HG03196 (cell line): ENCODE measurements around the gene NKAIN4.

Experiments
- ATAC-seq: cut with Tn5 transposase; IDR thresholded peaks from one replicate; pipeline ENCODE4 v1.9.1; 2021; ENCODE audit not compliant: unreplicated experiment

NKAIN4 gene

GRCh38 chr20:63198606-63199005, 55.7 kb downstream of the NKAIN4 start:
- no peak for ATAC-seq

GRCh38 chr20:63196768-63197470, 57.3 kb downstream of the NKAIN4 start:
- ATAC-seq, result no peak

GRCh38 chr20:63194797-63195173, 59.5 kb downstream of the NKAIN4 start:
- no peak for ATAC-seq

- no peak for ATAC-seq
Observed at GRCh38 chr20:63194007-63194796, 60.1 kb downstream of the NKAIN4 start.

- ATAC-seq, result no peak
Observed at GRCh38 chr20:63192721-63193120, 61.5 kb downstream of the NKAIN4 start.

GRCh38 chr20:63191400-63191799, 62.9 kb downstream of the NKAIN4 start:
- no peak for ATAC-seq

GRCh38 chr20:63190828-63191227, 63.4 kb downstream of the NKAIN4 start:
- ATAC-seq, result no peak
